Stomach (tissue), 4 donors: ENCODE data around the gene THBD.

Experiments
- CTCF ChIP-seq, 7 experiments: fragments of 450-650 bp in 4 of 7; fragments of 200-600 bp in 3 of 7; sonication (generic) in 3 of 7; IDR thresholded peaks; one replicate each; pipeline ENCODE4 v1.5.1; 2016 to 2019; ENCODE audit warnings: antibody characterized with exemption in 7 of 7, control low read depth in 2 of 7, mild to moderate bottlenecking in 1 of 7
- EP300 ChIP-seq: sonication (generic); formaldehyde crosslinking; IDR thresholded peaks from one replicate; pipeline ENCODE4 v1.6.1; 2017; ENCODE audit warnings: antibody characterized with exemption
- POLR2A ChIP-seq, 4 donors: fragments of 450-650 bp; IDR thresholded peaks; one replicate each; pipeline ENCODE4 v1.6.1; 2016; ENCODE audit warnings: antibody characterized with exemption in 4 of 4, control low read depth in 2 of 4, mild to moderate bottlenecking in 1 of 4, moderate library complexity in 1 of 4
- POLR2AphosphoS5 ChIP-seq, 3 donors: sonication (generic); formaldehyde crosslinking; IDR thresholded peaks; one replicate each; pipeline ENCODE4 v1.6.1; 2016; ENCODE audit warnings: antibody characterized with exemption in 3 of 3

GRCh38 chr20:23047738-23048214 lies 1.7 kb downstream of the THBD start:
- no peak for TF ChIP-seq CTCF (IDR thresholded peaks at IDR 0.05)
- no peak for TF ChIP-seq POLR2A (IDR thresholded peaks at IDR 0.05)
- no peak for TF ChIP-seq EP300
- no peak for TF ChIP-seq POLR2AphosphoS5 (IDR thresholded peaks at IDR 0.05)
